K562 (cell line): Measurements from ENCODE around the gene ITGB1BP2. TPM values are rescaled to one million over a fixed set of nuclear protein-coding genes. Genes with fewer than 3 reads are reported as not detected.

Experiments
- PRPF4 ChIP-seq: fragments of 200-400 bp; formaldehyde crosslinking; IDR thresholded peaks from one replicate; pipeline ENCODE4 v1.6.1; 2017; ENCODE audit warnings: low read length, low read depth, mild to moderate bottlenecking; ENCODE audit not compliant: insufficient read depth, poor library complexity, severe bottlenecking
- RUNX1 ChIP-seq: sonication (generic); IDR thresholded peaks from 2 replicates; pipeline ENCODE4 v1.6.1; 2016; ENCODE audit warnings: antibody characterized with exemption, low read depth
- SMAD4 ChIP-seq: fragments of 250-450 bp; sonication (Bioruptor Pico); conservative IDR thresholded peaks from 2 replicates; pipeline ENCODE4 v1.8.0; 2021; ENCODE audit warnings: inconsistent platforms, mild to moderate bottlenecking, moderate library complexity
- ZNF830 ChIP-seq: fragments of 250-450 bp; sonication (Bioruptor Pico); IDR thresholded peaks from 2 replicates; pipeline ENCODE4 v1.5.0; 2021; ENCODE audit warnings: mild to moderate bottlenecking
- polyA plus RNA-seq, 8 experiments: library from polyadenylated mRNA; depleted of rRNA in 4 of 8; stranded (reverse) in 5 of 8; unstranded in 3 of 8; fragments of >200 nt; fragmentation: Nextera tagmentation in 2 of 8; fragmentation: Illumina TruSeq in 1 of 8; extraction: Ambion mirVana in 2 of 8; extraction: Trizol in 1 of 8; gene quantifications; 2 replicates each; pipeline versions ENCODE4 v1.2.1 to v1.2.3, GENCODE V29; 2011 to 2014; ENCODE audit warnings: inconsistent platforms in 1 of 8, missing spikeins in 1 of 8
- total RNA-seq, 7 experiments: library from RNA; depleted of rRNA in 6 of 7; stranded (reverse); fragments of >200 nt in 6 of 7; fragmentation: Illumina TruSeq in 2 of 7; extraction: Trizol in 2 of 7; gene quantifications; 2 replicates each; pipeline versions ENCODE4 v1.2.1 to v1.2.3, GENCODE V29; 2011 to 2021; ENCODE audit warnings: low replicate concordance in 1 of 7
- TF ChIP-seq, protein P1 (sequence below): sonication (generic); formaldehyde crosslinking; IDR thresholded peaks from 2 replicates; pipeline ENCODE4 v1.4.0; 2020; ENCODE audit warnings: mild to moderate bottlenecking, missing genetic modification reagents
- TF ChIP-seq, protein P2 (sequence below): sonication (generic); formaldehyde crosslinking; IDR thresholded peaks from 2 replicates; pipeline ENCODE4 v1.8.0; 2022; ENCODE audit warnings: mild to moderate bottlenecking, missing genetic modification reagents
- TF ChIP-seq, protein P3 (sequence below): sonication (generic); formaldehyde crosslinking; IDR thresholded peaks from 2 replicates; pipeline ENCODE4 v1.8.0; 2022; ENCODE audit warnings: mild to moderate bottlenecking, missing genetic modification reagents

Gene ITGB1BP2
- total and polyA plus RNA-seq, 9 of the 15 experiments (the other 6 are each of a cell fraction or from before 2014, with no cell fraction given), result 1.6 to 4.0 (median 1.9) TPM

DNA sequence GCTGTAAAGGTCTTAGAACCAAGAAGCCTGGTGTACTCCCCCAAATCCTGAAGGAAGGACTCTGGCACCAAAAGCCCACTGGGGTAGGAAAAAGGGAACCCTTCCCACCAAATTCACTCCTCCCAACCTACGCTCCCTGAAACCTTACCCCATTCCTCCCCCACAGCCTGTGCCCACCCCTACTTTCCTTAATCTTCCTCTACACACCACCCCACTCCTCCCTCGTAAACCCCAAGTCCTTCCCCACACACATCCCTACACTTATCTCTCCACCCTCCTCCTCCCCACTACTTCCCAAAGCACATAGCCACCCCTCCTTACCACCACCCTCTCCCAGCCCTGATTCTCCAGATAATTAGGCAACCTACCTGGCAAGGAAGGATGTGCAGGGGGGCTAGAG, 49.3 kb upstream of the ITGB1BP2 start (continued):
- TF ChIP-seq, protein P1, sequence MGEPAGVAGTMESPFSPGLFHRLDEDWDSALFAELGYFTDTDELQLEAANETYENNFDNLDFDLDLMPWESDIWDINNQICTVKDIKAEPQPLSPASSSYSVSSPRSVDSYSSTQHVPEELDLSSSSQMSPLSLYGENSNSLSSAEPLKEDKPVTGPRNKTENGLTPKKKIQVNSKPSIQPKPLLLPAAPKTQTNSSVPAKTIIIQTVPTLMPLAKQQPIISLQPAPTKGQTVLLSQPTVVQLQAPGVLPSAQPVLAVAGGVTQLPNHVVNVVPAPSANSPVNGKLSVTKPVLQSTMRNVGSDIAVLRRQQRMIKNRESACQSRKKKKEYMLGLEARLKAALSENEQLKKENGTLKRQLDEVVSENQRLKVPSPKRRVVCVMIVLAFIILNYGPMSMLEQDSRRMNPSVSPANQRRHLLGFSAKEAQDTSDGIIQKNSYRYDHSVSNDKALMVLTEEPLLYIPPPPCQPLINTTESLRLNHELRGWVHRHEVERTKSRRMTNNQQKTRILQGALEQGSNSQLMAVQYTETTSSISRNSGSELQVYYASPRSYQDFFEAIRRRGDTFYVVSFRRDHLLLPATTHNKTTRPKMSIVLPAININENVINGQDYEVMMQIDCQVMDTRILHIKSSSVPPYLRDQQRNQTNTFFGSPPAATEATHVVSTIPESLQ (CRISPR knock-in tag), result no peak
- TF ChIP-seq PRPF4, result no peak
- no peak for TF ChIP-seq ZNF830
- TF ChIP-seq, protein P2, sequence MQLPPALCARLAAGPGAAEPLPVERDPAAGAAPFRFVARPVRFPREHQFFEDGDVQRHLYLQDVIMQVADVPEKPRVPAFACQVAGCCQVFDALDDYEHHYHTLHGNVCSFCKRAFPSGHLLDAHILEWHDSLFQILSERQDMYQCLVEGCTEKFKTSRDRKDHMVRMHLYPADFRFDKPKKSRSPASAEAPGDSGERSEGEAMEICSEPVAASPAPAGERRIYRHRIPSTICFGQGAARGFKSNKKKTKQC (CRISPR knock-in tag), result no peak
- TF ChIP-seq RUNX1, result no peak
- TF ChIP-seq, protein P3, sequence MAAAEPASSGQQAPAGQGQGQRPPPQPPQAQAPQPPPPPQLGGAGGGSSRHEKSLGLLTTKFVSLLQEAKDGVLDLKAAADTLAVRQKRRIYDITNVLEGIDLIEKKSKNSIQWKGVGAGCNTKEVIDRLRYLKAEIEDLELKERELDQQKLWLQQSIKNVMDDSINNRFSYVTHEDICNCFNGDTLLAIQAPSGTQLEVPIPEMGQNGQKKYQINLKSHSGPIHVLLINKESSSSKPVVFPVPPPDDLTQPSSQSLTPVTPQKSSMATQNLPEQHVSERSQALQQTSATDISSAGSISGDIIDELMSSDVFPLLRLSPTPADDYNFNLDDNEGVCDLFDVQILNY (CRISPR knock-in tag), result no peak
- no peak for TF ChIP-seq SMAD4 (CRISPR knock-in tag)
